Rectal smooth muscle tissue (tissue), 1 donor: ENCODE results near the gene UVRAG.

Experiments
- H3K27ac ChIP-seq: one replicate; pipeline ENCODE4 v1.7.0; 2013; ENCODE audit warnings: low read depth, low read length, inconsistent platforms
- H3K27me3 ChIP-seq: one replicate; pipeline ENCODE4 v1.7.0; 2013; ENCODE audit warnings: low read length; ENCODE audit not compliant: control insufficient read depth, insufficient read depth
- H3K36me3 ChIP-seq: one replicate; pipeline ENCODE4 v1.7.0; 2013; ENCODE audit warnings: low read length; ENCODE audit not compliant: control insufficient read depth, insufficient read depth
- H3K4me1 ChIP-seq: one replicate; pipeline ENCODE4 v1.7.0; 2013; ENCODE audit warnings: low read length; ENCODE audit not compliant: control insufficient read depth, insufficient read depth
- H3K4me3 ChIP-seq: one replicate; pipeline ENCODE4 v1.7.0; 2013; ENCODE audit warnings: low read length
- H3K9ac ChIP-seq: one replicate; pipeline ENCODE4 v1.7.0; 2013; ENCODE audit warnings: low read length

The UVRAG gene

DNA sequence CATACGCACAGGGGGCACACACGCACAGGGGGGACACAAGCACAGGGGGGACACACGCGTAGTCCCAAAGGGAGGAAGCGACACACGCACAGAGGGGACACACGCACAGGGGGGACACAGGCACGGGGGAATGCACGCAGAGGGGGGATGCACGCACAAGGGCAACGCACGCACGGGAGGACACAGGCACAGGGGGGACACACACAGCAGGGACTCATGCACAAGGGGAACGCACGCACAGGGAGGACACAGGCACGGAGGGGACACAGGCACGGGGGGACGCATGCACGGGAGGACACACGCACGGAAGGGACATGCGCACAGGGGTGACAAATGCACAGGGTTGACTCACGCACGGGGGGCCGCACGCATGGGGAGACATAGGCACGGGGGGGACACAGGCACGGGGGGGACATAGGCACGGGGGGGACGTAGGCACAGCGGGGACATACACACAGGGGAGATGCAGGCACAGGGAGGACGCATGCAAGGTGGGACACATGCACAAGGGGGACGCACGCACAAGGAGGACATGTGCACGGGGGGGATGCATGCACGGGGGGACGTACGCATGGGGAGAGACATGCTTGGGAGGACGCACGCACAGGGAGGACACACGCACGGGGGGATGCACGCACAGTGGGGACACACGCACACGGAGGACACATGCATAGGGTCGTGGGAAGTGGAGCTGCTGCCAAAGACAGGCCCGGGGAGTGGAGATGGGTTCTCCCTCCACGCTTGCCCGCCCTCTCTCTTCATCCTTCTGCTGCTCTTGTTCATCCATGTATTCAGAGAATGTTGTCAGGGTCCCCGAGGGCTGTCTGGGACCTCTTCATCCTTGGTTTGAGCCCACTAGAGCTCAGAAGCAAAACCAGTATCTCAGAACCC, 350.1 kb downstream of the UVRAG start:
- Histone ChIP-seq H3K27me3 (no peaks in the 10 kb centered on the region), H3K9ac (no peak overlapping the region), H3K36me3 (no peaks in the 10 kb centered on the region), H3K4me1 (no peaks in the 10 kb centered on the region), H3K4me3 (no peak overlapping the region), H3K27ac (no peak overlapping the region)

DNA sequence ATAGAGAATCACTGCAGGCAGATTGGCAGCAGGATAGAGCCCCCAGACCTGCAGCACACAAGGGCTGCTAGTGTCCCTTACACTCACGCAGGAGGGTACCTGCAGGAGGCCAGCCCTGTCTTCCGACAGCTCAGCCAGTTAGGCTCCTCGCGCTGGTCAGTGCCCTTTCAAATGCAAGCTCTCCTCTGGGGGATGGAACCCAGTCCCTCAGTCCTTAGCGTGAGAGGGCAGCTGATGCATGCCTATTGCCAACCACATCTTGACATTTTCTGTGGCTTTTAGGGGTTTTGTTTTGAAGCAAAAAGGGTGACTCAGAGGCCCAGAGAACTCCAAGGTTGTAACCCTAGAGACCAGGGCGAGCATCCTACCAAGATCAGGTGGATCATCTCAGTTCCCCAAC, 351.3 kb downstream of the UVRAG start:
- Histone ChIP-seq H3K9ac (no peak overlapping the region), H3K27ac (no peak overlapping the region), H3K36me3 (no peaks in the 10 kb centered on the region), H3K4me1 (no peaks in the 10 kb centered on the region), H3K4me3 (no peak overlapping the region), H3K27me3 (no peaks in the 10 kb centered on the region)

GRCh38 chr11:76167590-76167989, 352.6 kb downstream of the UVRAG start:
- H3K36me3 ChIP-seq, result no peaks in the 10 kb centered on the region
- H3K4me3 ChIP-seq, result no peak overlapping the region
- H3K4me1 ChIP-seq, result no peaks in the 10 kb centered on the region
- no peaks in the 10 kb centered on the region for H3K27me3 ChIP-seq
- no peak overlapping the region for H3K9ac ChIP-seq
- H3K27ac ChIP-seq, result no peak overlapping the region

DNA sequence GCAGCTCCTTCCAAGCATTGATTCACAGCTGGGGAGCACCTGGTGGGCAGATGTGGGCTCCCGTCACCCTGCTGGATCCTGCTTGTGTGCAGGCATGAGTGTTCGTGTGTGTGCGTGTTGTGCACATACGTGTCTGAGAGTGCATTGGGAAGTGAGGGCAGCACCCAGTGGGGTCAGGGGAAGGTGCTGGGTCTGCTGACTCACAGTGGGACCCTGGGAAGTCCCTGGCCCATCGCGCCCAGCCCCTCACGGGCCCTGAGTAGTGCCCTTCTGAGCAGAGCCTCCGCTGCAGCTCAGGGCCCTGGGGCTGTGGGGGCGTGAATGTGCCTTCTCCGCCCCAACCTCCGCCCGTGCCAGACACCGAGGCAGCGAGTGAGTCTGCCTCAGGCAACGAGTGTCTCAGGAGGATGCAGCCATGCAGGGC, 354.5 kb downstream of the UVRAG start:
- Histone ChIP-seq H3K4me3 (no peak overlapping the region), H3K4me1 (no peaks in the 10 kb centered on the region), H3K36me3 (no peaks in the 10 kb centered on the region), H3K9ac (no peak overlapping the region), H3K27ac (no peak overlapping the region), H3K27me3 (no peaks in the 10 kb centered on the region)

DNA sequence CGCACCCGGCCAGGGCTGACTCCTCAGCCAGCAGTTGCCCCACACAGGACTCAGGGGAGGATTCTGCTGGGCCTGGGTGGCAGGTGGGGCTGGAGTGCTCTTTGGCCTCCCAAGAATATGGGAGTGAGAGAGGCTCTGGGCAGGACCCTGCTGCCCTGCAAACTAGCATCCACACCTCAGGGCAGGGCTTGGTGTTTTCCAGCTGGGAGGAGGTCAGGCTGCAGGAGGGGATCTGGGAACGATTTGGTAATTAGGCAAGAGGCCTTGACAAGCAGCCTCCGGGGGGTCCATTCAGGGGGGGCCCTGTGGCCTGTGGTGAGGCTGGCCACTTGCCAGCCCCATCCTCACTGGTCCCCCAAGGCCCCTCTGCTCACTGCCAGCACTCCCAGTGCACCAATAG, 355.5 kb downstream of the UVRAG start:
- Histone ChIP-seq H3K4me1 (no peaks in the 10 kb centered on the region), H3K27me3 (no peaks in the 10 kb centered on the region), H3K4me3 (no peak overlapping the region), H3K9ac (no peak overlapping the region), H3K27ac (no peak overlapping the region), H3K36me3 (no peaks in the 10 kb centered on the region)

DNA sequence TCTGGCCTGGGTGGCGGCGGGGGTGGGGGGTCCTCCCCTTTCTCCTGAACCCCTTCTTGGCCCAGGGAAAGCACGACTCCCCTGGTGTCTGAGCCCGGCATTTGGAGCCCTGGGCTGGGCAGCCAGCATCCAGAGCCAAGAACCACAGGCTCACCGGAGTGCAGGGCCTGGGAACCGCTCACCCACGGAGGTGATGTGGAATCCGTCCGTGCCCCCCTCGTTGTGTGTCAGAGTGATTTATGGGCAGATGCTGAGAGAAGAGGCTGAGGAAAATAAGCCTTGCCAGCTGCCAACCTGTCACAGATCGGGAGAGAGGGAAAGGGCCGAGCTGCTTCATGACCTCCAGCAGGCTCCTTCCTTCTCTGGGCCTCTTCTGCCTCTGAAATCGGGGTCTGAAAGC, 357.6 kb downstream of the UVRAG start:
- H3K27ac ChIP-seq, result no peak overlapping the region

DNA sequence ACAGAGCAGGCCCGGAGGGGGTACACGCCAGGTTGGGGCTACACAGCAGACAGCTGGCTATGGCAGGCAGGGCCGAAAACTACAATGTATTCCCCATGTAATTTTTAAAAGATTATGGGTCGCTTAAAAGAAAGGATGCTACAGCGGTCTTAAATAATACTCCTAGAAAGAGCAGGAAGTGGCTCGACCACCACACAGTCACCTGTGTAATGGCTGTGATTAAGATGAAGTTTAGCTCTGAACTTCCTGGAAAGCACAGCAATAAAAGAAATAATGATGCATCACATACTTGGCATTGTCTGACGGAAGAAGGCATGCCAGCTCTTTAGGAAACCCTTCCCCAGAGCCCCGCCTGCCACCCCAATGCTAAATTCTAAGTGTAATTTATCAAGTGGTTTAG, 358.7 kb downstream of the UVRAG start:
- no peaks in the 10 kb centered on the region for H3K4me1 ChIP-seq
- no peak overlapping the region for H3K27ac ChIP-seq
- no peaks in the 10 kb centered on the region for H3K27me3 ChIP-seq
- no peaks in the 10 kb centered on the region for H3K36me3 ChIP-seq
- H3K4me3 ChIP-seq, result no peak overlapping the region
- H3K9ac ChIP-seq, result no peak overlapping the region

More for the DNA sequence above, 357.6 kb downstream of the UVRAG start:
- Histone ChIP-seq H3K9ac (no peak overlapping the region), H3K36me3 (no peaks in the 10 kb centered on the region), H3K27me3 (no peaks in the 10 kb centered on the region), H3K4me3 (no peak overlapping the region), H3K4me1 (no peaks in the 10 kb centered on the region)

GRCh38 chr11:76174330-76174729, 359.3 kb downstream of the UVRAG start:
- Histone ChIP-seq H3K27me3 (no peaks in the 10 kb centered on the region), H3K27ac (no peak overlapping the region), H3K36me3 (no peaks in the 10 kb centered on the region), H3K4me3 (no peak overlapping the region), H3K4me1 (no peaks in the 10 kb centered on the region), H3K9ac (no peak overlapping the region)

DNA sequence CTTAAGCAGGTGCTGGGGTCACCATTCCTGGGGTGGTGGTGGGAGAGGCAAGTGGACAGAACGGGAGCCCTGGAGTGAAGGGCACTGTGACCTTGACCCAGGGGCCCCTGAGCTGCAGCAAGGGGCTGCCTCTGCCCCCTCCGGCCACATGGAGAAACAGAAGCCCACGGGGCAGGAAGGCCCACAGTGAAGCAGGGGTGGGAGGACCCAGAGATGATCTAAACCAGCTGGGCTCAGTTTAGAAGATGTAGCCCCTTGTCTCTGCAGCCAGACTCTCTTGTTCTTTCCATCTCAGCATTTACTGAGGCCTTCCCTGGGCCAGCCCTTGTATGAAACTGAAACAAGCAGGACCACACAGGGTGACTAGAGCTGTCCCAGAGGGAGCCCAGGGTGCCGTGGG, 360.8 kb downstream of the UVRAG start:
- no peak overlapping the region for H3K4me3 ChIP-seq
- no peaks in the 10 kb centered on the region for H3K4me1 ChIP-seq
- no peaks in the 10 kb centered on the region for H3K36me3 ChIP-seq
- no peaks in the 10 kb centered on the region for H3K27me3 ChIP-seq
- no peak overlapping the region for H3K9ac ChIP-seq
- H3K27ac ChIP-seq, result no peak overlapping the region

DNA sequence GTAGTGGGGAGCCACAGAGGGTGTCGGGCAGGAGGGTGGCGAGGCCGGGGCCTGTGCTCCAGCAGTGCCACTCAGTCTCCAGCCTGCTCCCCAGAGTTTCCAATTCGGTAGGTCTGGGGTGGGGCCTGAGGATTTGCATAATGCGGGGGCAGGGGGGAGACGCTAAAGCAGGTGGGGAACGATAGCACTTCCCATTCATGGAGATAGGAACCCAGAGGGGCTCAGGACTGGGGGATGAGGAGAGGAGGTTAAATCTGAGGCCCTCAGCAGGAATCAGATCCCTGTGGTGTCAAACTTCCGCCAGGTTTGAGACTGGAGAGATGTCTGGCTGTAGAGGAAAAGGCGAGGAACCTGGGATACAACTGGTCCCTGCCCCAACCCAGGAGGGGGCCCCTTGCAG, 361.5 kb downstream of the UVRAG start:
- no peaks in the 10 kb centered on the region for H3K27me3 ChIP-seq
- H3K4me1 ChIP-seq, result no peaks in the 10 kb centered on the region
- H3K36me3 ChIP-seq, result no peaks in the 10 kb centered on the region
- no peak overlapping the region for H3K4me3 ChIP-seq
- no peak overlapping the region for H3K9ac ChIP-seq
- H3K27ac ChIP-seq, result no peak overlapping the region

DNA sequence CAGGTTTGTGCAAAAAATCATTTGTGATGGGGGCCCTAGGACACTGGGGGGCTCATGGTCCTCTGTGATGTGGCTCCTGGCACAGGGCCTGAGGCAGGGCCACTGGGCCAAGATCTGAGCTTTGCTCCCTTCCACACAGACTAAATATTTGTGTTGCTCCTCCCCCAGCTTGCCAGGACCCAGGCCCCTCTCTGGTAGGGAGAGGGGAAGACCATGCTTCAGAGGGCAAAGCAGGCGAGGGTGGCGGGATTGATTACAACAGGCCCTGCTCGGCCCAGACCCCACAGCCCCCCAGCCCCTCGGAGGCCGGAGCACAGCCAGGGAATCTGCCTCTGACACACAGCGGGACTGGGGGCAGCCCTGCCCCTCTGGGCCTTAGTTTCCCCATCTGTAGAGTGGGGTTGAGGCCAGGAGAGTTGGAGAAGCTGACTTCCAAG, 362.3 kb downstream of the UVRAG start:
- no peaks in the 10 kb centered on the region for H3K4me1 ChIP-seq
- no peak overlapping the region for H3K27ac ChIP-seq
- no peak overlapping the region for H3K4me3 ChIP-seq
- H3K27me3 ChIP-seq, result no peaks in the 10 kb centered on the region
- no peaks in the 10 kb centered on the region for H3K36me3 ChIP-seq
- H3K9ac ChIP-seq, result no peak overlapping the region

DNA sequence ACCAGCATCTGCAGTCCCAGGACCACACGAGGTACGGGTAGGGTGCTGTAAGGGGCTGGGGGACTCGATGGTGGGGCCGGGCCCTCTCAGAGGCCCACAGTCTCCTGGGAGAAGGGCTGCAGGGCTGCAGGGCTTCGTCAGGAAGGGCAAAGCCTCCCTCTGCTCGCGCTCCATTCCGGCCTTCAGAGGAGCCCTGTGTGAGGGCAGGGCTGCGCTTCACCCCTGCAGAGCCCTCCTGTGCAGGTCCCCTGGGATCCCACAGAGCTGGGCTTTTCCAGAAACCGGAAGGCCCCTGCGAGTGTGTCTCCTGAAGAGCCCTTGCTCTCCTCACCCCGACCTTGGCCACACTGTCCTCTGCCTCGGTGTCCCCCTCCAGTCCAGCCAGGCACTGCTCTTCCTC, 364.1 kb downstream of the UVRAG start:
- no peak overlapping the region for H3K4me3 ChIP-seq
- no peaks in the 10 kb centered on the region for H3K36me3 ChIP-seq

DNA sequence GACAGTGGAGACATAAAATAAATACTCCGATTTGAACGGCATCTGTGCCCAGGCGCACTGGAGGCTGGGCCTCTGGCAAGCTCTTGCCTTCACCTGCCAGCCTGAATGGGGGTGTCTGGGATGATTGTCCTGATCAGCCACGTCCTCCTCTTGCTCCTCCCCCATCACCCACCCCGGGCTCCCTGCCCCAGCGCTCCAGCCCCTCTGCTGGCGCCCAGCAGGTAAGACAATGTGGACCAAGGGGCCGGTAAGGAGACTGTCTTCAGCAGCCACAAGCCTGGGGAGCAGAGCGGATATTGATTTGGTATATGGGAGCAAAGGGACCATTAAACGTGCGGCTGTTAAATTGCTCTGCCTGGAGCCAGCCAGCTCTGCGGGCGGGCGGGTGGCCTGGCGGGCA, 366.4 kb downstream of the UVRAG start:
- no peaks in the 10 kb centered on the region for H3K27me3 ChIP-seq
- no peak overlapping the region for H3K27ac ChIP-seq
- no peak overlapping the region for H3K4me3 ChIP-seq
- H3K4me1 ChIP-seq, result no peaks in the 10 kb centered on the region
- no peaks in the 10 kb centered on the region for H3K36me3 ChIP-seq
- no peak overlapping the region for H3K9ac ChIP-seq

More for the DNA sequence above, 364.1 kb downstream of the UVRAG start:
- no peaks in the 10 kb centered on the region for H3K27me3 ChIP-seq
- no peaks in the 10 kb centered on the region for H3K4me1 ChIP-seq
- H3K27ac ChIP-seq, result no peak overlapping the region
- H3K9ac ChIP-seq, result no peak overlapping the region
